Measurements from ENCODE around the gene YPEL1. TPM values are rescaled to one million over a fixed set of nuclear protein-coding genes. Genes with fewer than 3 reads are reported as not detected.

YPEL1 gene
- total and polyA plus RNA-seq, 2 of the 8 experiments (the other 6 are each of a cell fraction or from before 2014, with no cell fraction given): 6.0 to 6.7 TPM

GRCh38 chr22:21752276-21752675 is 16.7 kb upstream of the YPEL1 start:
- no peak overlapping the region for H4K91ac ChIP-seq (replicated peaks; ENCODE audit: insufficient read length, low read length)
- H2BK120ac ChIP-seq (replicated peaks; ENCODE audit: low read depth, low read length): no peak overlapping the region
- H3K9me3 ChIP-seq (ENCODE audit: insufficient read depth in 2 of 2, low read depth in 1 of 2, low read length in 1 of 2): no peaks in the 10 kb centered on the region
- no peaks in the 10 kb centered on the region for H3K27me3 ChIP-seq (replicated peaks in 1 of 4; ENCODE audit: control insufficient read depth in 3 of 4, extremely low read depth in 1 of 4, insufficient read depth in 3 of 4, low read length in 3 of 4)
- H3K79me1 ChIP-seq (ENCODE audit: low read depth, low read length): no peaks in the 10 kb centered on the region
- H2AFZ ChIP-seq (ENCODE audit: low read length): no peak overlapping the region
- no peak overlapping the region for H4K8ac ChIP-seq (ENCODE audit: extremely low read depth, insufficient read depth, low read length)
- H2AK5ac ChIP-seq (ENCODE audit: low read depth, low read length): no peak overlapping the region
- TF ChIP-seq TAF1 (IDR thresholded peaks at IDR 0.05; ENCODE audit: low read depth, low read length) (no peak), BACH1 (IDR thresholded peaks at IDR 0.05; ENCODE audit: low read length) (no peak), KDM4A (IDR thresholded peaks at IDR 0.05; ENCODE audit: low read depth, low read length, severe bottlenecking) (no peak), CHD2 (IDR thresholded peaks at IDR 0.05; ENCODE audit: low read length) (no peak), FOSL1 (IDR thresholded peaks at IDR 0.05; ENCODE audit: insufficient read depth, low read depth, low read length) (no peak), CTCF (IDR thresholded peaks at IDR 0.05; ENCODE audit: control extremely low read depth in 1 of 3, insufficient read depth in 1 of 3, low read depth in 1 of 3, low read length in 3 of 3) (no peak), TBP (IDR thresholded peaks at IDR 0.05; ENCODE audit: low read depth, low read length) (no peak)
- H3K36me3 ChIP-seq (ENCODE audit: control insufficient read depth in 2 of 4, insufficient read depth in 4 of 4, low read length in 3 of 4): no peaks in the 10 kb centered on the region
- H3K4me2 ChIP-seq (ENCODE audit: insufficient read depth in 1 of 2, low read depth in 2 of 2, low read length in 2 of 2): no peak overlapping the region
- no peak overlapping the region for H3K4me3 ChIP-seq (ENCODE audit: extremely low read depth in 1 of 4, insufficient read depth in 2 of 4, low read depth in 3 of 4, low read length in 4 of 4)
- H3K14ac ChIP-seq (ENCODE audit: insufficient read length): no peak overlapping the region
- no peak overlapping the region for H3K9ac ChIP-seq (replicated peaks in 1 of 4; ENCODE audit: extremely low read depth in 1 of 4, low read depth in 3 of 4, low read length in 3 of 4)
- no peak overlapping the region for H3K18ac ChIP-seq (ENCODE audit: extremely low read depth, low read length)
- 88% methylated on average over 4 of the region's 4 CpGs; no CpG with 5 or more reads in 1 of the 2 experiments for WGBS, 2 experiments (ENCODE audit: extremely low coverage in 1 of 2, insufficient coverage in 1 of 2, insufficient read length in 1 of 2, insufficient replicate concordance in 2 of 2, low coverage in 1 of 2, low lambda C conversion rate in 2 of 2, missing lambda C conversion rate in 1 of 2)
- H2BK15ac ChIP-seq (ENCODE audit: low read length): no peak overlapping the region
- H2BK12ac ChIP-seq (ENCODE audit: low read depth, low read length): no peak overlapping the region
- no peak overlapping the region for H2BK20ac ChIP-seq (ENCODE audit: low read length)
- no peak overlapping the region for H2BK5ac ChIP-seq (ENCODE audit: low read depth, low read length)
- ChIA-PET CTCF (ENCODE audit: partially characterized antibody) (interaction anchor here (1.7 kb wide), 1 partner anchor 186 kb away, joined by 4 read pairs; no protein-coding TSS in a partner anchor), POLR2A (ENCODE audit: partially characterized antibody) (interaction anchor here (0.6 to 0.7 kb wide), 2 partner anchors 83 to 1633 kb away, joined by 3 read pairs; no protein-coding TSS in a partner anchor)
- no peak overlapping the region for H3K56ac ChIP-seq (replicated peaks; ENCODE audit: insufficient read length, low read depth, low read length)
- no peaks in the 10 kb centered on the region for H3K23me2 ChIP-seq (ENCODE audit: low read depth, low read length)
- no peaks in the 10 kb centered on the region for H3K79me2 ChIP-seq (ENCODE audit: control insufficient read depth in 1 of 2, insufficient read depth in 2 of 2, low read length in 2 of 2)
- H4K5ac ChIP-seq (ENCODE audit: insufficient read length, low read depth, low read length): no peak overlapping the region
- H3K23ac ChIP-seq (ENCODE audit: insufficient read length): no peak overlapping the region
- no peak overlapping the region for H3K4ac ChIP-seq (replicated peaks; ENCODE audit: insufficient read length, low read depth, low read length)
- DNase-seq (ENCODE audit: low read depth in 1 of 2, low spot score in 2 of 2): no peak
- no peak for FAIRE-seq
- H3K27ac ChIP-seq (ENCODE audit: low read depth, low read length): no peak overlapping the region
- H4K20me1 ChIP-seq (replicated peaks in 1 of 2; ENCODE audit: control insufficient read depth in 1 of 2, insufficient read depth in 2 of 2, low read length in 2 of 2): peaks cover 0 to 2% of the 10 kb centered on the region in 2 experiments
- peaks cover 0 to 3% (median 0%) of the 10 kb centered on the region in 4 experiments; a peak in 2 of 7 replicates for H3K4me1 ChIP-seq (replicated peaks in 1 of 4; ENCODE audit: control insufficient read depth in 3 of 4, insufficient read depth in 4 of 4, low read length in 3 of 4)

Data from H1 (cell line).